GM18519 (cell line): ENCODE results near the gene DYNC1H1.
A peak's percentile ranks its signal among the peaks of the same experiment; 100 is the strongest.
"Not testable (repeated sequence)": the region's sequence is repeated elsewhere in the genome, so short reads cannot be mapped to it uniquely, and the experiment has no call there.

Experiments used
- ATAC-seq: cut with Tn5 transposase; IDR thresholded peaks from one replicate; pipeline ENCODE4 v1.9.1; 2021; ENCODE audit warnings: mild to moderate bottlenecking, moderate library complexity; ENCODE audit not compliant: unreplicated experiment, low FRiP score

Gene DYNC1H1

GRCh38 chr14:102056694-102057442 lies 92.5 kb downstream of the DYNC1H1 start:
- ATAC-seq: no peak

- ATAC-seq: no peak
These were observed 93.2 kb downstream of the DYNC1H1 start for GRCh38 chr14:102057480-102058114.

DNA sequence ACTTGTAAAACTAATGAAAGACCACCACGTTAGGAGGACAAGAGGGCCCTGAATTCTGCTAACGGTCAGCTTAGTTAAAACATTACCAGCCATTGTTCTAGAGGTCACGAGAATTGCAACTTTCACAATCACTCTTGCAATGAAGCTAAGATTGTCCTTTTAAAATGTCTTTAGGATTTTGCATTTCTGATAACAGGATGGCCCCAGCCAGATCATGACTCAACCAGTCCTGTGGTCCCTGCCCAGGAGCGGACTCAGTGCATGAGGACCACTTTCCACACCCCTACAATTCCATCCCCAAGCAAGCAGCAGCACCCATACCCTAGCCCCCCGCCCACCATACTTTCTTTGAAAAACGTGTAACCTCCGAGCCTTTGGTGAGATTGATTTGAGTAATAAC lies 93.8 kb downstream of the DYNC1H1 start:
- no peak for ATAC-seq

GRCh38 chr14:102058961-102059360 lies 94.6 kb downstream of the DYNC1H1 start:
- no peak for ATAC-seq

DNA sequence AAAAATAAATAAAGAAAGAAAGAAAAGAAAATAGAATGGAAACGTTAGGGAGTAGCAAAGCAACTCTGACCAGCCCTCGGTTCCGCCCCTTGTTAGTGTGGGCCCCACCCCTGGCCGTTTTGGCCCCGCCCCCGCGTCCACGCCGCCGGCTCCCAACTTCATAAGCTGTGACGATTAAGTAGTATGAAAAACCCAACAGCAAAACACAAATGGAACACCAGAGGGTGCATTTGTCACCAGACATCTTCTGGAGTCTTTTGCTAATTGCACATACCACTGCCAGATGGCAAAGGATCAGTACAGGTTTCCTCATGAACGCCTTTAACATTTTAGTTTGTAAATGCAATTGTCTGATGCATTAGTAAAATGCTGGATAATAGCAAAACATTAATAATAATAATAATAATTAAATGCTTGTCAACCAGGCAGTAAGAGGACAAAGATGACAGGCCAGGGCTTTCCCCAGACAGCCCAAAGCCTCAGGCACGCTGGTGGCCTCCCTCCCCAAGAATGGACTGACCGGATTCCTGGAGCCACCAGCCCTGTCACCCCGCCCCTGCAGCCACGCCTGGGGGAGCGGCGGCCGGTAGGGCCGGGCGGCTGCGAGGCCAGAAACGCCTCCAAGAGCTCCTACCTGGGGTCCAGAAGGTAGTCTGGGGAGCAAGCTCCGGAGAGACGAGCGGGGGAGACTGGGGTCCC lies 98.9 kb downstream of the DYNC1H1 start:
- peak; percentile 54 for ATAC-seq

DNA sequence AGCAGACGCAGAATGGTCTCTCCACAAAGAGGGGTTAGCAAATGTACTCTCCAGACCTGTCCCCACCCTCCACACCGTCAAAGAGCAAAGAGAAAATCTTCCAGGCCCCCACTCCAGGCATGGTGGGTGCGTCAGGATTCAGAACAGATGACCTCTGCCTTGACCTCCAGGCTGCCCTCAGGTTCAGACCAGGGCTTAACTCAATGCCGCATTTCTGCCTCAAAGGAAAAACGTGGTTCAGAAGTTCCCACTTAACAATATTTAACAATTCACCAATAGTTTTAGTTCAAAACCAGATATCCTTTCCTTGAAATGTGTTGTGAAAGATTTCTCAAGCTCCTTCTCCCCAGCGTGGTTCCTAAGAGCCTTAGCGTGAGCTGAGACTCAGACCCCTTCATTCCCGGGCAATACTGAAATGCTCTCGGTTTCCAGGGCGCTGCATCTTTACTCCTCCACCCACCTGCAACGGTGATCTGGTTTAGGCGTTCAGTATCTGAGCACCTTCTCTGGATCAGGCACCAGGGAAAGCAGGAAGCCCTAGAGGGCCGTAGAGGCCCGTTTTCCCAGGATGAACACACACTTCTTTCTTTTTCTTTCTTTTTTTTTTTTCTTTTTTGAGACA lies 99.5 kb downstream of the DYNC1H1 start:
- no peak for ATAC-seq

DNA sequence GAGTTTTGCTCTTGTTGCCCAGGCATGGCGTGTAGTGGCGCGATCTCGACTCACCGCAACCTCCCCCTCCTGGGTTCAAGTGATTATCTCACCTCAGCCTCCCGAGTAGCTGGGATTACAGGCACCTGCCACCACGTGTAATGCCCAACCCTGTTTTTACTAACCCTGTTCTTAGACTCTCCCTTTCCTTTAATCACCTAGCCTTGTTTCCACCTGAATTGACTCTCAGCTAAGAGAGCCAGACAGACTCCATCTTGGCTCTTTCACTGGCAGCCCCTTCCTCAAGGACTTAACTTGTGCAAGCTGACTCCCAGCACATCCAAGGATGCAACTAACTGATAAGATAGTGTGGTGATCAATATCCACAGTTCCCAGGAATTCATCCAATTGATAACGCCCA lies 100.2 kb downstream of the DYNC1H1 start:
- not testable (repeated sequence) for ATAC-seq

- no peak for ATAC-seq
These were observed 101.7 kb downstream of the DYNC1H1 start for GRCh38 chr14:102066041-102066451.

- ATAC-seq: no peak
These were observed 107.1 kb downstream of the DYNC1H1 start for GRCh38 chr14:102071283-102071998.

DNA sequence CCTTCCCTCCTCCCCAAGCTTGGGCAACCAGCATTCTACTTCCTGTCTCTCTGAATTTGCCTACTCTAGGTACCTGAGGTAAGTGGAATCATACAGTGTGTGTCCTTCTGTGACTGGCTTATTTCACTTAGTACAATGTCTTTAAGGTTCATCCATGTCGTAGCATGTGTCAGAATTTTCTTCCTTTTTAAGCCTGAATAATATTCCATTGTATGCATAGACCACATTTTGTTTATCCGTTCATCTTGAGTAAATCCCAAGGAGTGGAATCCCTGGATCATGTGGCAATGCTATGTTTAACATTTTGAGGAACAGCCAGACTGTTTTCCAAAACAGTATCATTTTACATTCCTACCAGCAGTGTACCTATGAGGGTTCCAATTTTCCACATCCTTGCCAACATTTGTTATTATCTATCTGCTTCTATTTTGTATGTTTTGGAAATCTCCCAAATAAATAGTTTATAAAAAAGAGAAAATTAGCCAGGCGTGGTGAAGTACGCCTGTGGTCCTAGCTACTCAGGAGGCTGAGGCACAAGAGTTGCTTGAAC lies 110.1 kb downstream of the DYNC1H1 start:
- ATAC-seq: no peak

GRCh38 chr14:102075155-102075554 lies 110.8 kb downstream of the DYNC1H1 start:
- ATAC-seq: no peak

- ATAC-seq: no peak
These were observed 113.0 kb downstream of the DYNC1H1 start for GRCh38 chr14:102077382-102077709.

GRCh38 chr14:102078361-102078791 lies 114.0 kb downstream of the DYNC1H1 start:
- not testable (repeated sequence) for ATAC-seq

DNA sequence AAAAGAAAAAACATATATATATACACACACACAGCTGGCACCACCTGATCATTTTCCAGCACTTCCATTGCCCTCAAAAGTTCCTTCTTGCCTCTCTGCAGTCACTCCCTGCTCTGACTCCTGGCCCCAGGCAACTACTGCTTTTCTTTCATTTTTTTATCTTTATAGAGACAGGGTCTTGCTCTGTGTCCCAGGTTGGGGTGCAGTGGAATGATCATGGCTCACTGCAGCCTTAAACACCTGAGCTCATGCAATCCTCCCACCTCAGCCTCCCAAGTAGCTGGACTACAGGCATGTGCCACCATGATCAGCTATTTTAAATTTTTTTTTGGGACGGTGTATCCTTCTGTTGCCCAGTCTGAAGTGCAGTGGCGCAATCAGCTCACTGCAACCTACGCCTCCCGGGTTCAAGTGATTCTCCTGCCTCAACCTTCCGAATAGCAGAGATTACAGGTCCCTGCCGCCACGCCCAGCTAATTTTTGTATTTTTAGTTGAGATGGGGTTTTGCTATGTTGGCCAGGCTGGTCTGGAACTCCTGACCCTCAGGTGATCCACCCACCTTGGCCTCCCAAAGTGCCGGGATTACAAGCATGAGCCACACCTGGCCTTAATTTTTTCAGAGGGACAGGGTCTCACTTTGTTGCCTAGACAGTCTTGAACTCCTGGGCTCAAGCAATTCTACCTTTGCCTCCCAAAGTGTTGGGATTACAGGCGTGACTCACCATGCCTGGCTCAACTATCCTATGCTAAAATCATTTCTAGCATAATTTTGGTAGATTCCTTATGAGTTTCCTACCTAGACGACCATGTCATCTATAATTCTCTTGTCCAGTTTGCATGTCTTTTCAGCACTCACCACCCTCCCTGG lies 114.7 kb downstream of the DYNC1H1 start:
- ATAC-seq: no peak

DNA sequence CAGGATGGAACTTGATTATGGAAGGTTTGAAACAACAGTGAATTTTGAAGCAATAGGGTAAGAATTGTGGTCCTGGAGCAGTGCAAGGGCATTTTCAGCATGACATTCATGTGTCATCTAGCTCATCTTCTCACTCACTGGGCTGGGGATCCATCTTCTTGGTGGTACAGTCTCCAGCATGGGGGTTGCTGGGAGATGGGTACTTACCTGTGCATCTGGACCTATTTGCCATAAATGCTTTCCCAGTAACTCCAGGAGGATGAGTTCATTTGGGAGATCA lies 115.3 kb downstream of the DYNC1H1 start:
- no peak for ATAC-seq

GRCh38 chr14:102080183-102081080 lies 116.1 kb downstream of the DYNC1H1 start:
- ATAC-seq: no peak

- ATAC-seq: no peak
These were observed 117.1 kb downstream of the DYNC1H1 start for GRCh38 chr14:102081231-102082080.

DNA sequence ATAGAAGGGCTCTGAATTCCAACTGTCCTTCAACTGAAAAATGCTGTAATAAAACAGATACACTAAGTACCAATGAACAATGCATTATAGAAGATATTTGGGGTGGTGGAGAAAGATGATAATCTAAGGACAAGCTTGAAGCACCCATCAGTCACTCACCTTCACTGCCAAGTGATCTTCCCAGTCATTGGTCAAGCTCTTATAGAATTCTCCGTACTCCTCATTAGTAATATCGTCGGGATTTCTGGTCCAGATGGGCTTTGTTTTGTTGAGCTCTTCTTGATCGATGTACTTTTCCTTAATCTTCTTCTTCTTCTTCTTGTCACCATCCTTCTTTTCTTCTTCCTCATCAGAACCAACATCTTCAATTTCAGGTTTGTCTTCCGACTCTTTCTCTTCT lies 120.1 kb downstream of the DYNC1H1 start:
- ATAC-seq: not testable (repeated sequence)
